Cerebellar nuclear complex (tissue), 1 donor: ENCODE measurements around the gene FBRS.

Experiments
- DNase-seq, 2 experiments: peaks; one replicate each; lab custom pipeline; 2025; lab: John Stamatoyannopoulos, UW

The FBRS gene

DNA sequence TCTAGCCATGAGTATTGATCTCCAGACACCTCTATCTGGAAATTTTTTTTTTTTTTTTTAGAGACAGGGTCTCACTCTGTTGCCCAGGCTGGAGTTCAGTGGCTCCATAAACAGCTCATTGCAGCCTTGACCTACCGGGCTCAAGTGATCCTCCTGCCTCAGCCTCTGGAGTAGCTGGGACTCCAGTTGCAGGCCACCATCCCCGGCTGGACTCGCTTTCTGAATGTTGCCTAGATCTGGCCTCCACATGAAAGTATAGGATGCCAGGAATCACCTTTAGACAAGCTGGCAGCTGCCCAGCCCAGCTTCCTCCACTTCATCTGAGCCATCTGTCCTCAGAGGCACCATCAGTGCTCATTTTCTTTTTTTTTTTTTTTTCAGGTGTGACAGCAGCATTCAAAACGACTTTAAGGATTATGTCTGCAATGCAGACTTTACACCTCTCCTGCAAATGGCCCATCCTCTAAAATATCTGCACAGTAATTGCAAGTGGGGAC lies 13.8 kb upstream of the FBRS start:
- peak; percentile 61 to 86 for DNase-seq

DNA sequence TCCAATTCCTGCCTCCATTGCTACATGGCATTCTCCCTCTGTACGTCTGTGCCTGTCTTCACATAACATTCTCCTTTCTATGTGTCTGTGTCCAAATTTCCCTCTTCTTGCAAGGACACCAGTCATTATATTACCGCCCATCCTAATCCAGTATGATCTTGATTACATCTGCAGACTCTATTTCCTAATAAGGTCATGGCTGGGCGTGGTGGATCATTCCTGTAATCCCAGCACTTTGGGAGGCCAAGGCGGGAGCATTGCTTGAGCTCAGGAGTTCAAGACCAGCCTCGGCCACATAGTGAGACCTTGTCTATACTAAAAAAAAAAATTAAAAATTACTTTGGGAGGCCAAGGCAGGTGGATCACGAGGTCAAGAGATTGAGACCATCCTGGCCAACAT lies 12.5 kb upstream of the FBRS start:
- DNase-seq = no peak

GRCh38 chr16:30647274-30647571 lies 11.0 kb upstream of the FBRS start:
- no peak for DNase-seq

GRCh38 chr16:30649725-30650368 lies 8.4 kb upstream of the FBRS start:
- no peak for DNase-seq

DNA sequence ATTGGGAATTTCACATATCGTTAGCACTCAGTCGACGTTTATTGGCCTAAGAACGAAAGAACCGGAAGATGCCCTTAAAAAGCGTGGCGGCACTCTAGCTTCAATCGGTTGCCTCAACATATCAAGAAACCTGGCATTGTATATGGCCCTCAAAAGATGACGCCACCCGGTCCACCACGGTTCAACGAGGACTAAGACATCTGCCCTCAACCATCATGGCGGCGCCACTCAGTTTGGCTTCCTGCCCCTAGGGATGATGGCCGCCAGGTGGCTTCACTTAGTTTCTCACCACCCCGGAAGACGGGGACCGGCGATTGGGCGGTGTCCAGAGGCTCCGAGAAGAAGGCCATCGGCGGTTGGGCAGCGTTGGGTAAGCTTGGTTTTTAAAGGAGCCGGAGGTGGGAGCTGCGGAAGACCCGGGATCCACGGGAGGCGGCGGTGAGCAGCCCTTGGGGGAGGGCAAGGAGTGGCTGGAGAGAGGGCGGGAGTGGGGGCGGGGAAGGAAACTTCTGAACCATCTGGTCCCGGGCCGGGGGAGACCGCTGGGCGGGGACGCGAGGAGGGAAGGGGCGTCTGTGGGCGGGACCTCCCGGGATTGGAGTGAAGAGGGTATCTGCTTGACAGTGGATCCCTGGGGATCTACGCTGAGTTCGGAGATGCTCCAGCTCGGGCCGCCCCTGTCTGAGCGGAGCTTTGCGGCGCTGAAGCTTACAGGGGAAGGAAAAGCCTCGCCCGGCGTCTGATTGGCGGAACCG lies 7.7 kb upstream of the FBRS start, which contains the start of gene PRR14:
Gene PRR14, plus strand, starts transcription at position 592 of the 755 bp plus-strand sequence. CDS start 686 bp downstream, outside the sequence.
- peak; percentile 85 to 98 for DNase-seq

- no peak for DNase-seq
Measured at GRCh38 chr16:30651124-30652004, 6.9 kb upstream of the FBRS start.

GRCh38 chr16:30652005-30652296 lies 6.3 kb upstream of the FBRS start:
- DNase-seq = no peak

DNA sequence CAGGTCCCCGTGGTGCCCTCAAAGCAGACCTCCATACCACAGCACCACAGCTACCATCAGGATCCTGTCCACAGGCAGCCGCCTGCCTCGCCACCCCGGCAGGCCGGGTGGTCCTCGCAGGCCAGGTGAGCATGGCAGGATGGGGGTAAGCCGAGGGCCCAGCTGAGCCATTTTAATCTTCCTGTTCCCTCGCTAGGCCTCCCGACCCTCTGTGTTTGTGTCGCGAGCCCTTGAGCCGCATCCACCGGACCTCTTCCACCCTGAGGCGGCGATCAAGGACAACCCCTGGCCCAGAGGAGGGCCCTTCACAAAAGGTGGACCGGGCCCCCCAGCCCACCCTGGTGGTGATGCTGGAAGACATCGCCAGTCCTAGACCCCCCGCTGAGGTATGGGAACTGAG lies 5.5 kb upstream of the FBRS start:
- no peak for DNase-seq

DNA sequence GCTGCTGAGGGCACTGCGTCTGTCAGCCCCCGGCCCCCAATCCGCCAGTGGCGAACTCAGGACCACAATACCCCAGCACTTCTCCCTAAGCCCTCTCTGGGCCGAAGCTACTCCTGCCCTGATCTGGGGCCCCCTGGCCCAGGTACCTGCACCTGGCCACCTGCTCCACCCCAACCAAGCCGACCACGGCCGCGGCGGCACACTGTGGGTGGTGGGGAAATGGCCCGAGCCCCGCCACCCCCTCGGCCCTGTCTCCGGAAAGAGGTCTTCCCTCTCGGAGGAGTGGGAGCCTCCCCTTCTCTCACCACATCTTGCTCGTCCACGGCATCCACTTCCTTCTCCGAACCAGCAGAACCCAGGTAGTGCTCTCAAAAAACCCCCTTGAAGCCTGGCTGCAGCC lies 3.4 kb upstream of the FBRS start:
- no peak for DNase-seq

DNA sequence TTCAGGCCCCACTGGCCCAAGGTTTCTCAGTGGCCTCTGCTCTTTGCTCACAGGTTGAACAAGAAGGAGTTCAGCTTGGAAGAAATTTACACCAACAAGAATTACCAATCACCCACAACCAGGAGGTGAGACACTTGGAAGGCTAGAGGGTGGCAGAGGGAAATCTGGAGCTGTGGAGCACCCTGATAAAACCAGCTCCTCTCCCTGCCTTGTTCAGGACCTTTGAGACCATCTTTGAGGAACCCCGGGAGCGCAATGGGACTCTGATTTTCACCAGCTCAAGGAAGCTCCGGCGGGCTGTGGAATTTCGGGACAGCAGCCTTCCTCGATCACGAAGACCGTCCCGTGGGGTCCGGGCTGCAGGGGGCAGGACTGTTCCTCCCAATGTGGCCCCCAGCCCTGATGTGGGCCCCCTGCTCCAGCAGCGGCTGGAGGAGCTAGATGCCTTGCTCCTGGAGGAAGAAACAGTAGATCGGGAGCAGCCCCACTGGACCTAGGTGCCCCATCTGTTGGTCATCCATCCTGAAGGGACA lies 2.4 kb upstream of the FBRS start:
- DNase-seq = no peak

GRCh38 chr16:30656388-30656787 lies 1.8 kb upstream of the FBRS start:
- no peak for DNase-seq

DNA sequence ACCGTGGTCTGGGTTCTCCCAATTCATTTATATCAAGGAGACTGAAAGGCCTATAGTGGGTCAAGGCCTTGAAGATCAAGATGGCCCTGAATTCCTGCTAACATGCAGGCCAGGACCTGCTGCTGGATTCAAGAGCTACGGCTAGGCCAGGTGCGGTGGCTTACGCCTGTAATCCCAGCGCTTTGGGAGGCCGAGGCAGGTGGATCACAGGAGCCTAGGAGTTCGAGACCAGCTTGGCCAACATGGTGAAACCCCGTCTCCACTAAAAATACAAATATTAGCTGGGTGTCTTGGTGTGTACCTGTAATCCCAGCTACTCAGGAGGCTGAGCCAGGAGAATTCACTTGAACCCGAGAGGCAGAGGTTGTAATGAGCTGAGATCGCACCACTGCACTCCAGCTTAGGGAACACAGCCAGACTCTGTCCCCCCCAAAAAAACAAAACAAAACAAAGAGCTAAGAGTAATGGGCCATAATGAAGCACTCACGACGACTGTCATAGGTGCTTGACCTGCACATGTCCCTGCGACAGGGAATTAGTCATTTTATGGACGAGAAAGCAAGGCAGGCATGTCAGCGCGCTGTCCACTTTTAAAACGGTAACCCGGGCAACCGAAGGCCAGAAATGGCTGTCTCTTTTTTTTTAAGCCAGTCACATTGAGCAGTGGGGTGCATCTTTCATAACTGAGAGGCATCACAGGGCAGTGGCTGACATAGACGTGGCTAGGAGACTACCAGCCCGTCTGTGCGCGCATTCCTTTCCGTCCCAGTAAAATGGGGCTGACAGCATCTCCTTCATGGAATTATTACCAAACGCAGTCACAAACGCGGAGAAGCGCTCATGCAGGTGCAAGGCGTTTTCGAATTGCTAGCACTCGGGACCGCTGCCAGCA lies 1.0 kb upstream of the FBRS start:
- no peak for DNase-seq

GRCh38 chr16:30658731-30659506 lies 688 bp downstream of the FBRS start:
- DNase-seq = peak; percentile 64 to 88

DNA sequence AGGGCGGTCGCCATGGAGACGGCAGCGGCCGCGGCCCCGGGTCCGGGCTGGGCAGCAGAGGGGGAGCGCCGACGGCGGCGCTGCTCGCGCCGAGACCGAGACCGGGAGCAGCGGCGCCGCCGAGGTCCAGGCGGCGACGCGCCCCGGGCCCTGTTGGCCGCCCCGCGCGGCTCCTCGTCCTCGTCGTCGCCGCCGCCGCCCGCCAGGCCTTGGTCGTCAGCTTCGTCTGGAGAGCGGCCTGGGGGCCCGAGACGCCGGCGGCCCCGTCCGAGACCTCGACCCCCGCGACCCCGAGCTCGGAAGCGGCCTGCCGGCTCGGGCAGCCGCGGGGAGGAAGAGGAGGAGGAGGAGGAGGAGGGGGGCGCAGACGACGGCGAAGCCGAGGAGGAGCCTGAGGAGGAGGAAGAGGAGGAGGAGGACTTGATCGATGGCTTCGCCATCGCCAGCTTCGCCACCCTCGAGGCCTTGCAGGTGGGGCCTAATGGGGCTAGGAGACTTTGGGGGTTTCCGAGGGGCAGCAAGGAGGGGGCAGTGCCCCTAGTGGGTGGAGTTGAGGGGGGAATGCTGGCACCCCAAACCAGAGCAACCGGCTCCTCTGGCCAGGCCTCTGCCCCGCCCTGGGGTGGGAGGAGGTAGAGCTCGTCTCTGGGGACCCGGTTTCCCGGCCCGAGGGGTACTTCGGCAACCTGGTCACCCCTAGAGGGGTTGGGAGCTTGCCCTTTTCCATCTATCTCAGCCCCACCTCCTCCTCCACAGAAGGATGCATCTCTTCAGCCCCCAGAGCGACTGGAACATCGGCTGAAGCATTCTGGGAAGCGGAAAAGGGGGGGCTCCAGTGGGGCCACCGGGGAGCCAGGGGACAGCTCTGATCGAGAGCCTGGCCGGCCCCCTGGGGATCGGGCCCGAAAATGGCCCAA lies 1.5 kb downstream of the FBRS start:
- DNase-seq = no peak

DNA sequence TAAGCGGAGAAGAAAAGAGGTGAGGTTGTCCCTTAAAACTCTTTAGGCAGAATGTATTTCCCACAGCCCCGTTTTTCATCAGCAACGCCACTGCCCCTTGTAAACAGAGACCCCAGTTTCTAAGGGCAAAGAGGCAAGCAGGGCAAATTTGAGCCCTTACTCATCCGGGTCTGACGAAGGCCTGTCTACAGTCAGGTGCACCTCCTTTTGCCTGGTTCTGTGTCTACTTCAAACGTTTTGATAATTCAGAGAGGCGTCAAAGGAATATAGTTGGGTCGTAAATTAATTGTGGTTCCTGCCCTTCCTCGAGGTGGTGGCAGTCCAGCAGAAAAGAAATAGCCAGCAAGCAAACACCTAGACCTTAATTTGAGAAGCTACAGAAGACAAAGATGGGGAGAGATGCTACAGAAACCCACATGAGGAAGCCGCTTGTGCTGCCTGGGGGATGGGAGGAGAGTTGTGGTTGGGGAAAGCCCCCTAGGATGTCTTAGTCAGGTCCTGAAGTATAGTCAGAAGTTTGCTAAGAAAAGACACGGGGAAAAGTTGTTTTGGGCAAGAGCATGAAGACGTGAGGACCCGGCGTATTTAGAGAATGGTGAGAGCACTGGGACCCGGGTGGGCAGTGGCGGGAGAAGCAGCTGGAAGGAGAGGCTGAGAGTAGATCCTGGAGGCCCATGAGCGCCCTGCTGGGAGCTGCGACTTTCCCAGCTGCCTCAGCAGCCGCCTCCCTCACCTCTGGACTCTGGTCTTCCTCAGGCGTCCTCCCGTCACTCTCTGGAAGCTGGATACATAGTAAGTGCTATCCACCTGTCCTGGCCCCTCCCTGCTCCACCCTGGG lies 2.4 kb downstream of the FBRS start:
- DNase-seq = no peak

GRCh38 chr16:30662449-30662848 lies 4.2 kb downstream of the FBRS start:
- DNase-seq = no peak

DNA sequence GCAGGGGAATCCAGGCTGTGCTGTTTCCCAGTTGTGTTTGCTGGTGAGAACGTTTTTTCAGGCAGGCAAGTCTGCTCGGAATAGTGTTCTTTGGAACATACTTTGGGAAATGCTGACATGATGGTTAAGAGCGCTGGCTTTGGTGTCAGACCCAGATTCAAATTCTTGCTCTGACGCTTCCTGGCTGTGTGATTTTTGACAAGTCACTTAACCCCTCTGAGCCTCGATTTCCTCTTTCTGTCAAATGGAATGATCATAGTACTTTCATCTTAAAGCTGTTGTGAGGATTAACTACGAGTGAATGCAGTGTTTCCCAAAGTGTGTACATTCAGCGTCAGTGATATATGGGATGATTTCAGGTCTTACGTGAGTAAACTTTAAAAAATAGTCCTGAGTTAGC lies 4.8 kb downstream of the FBRS start:
- DNase-seq = no peak

DNA sequence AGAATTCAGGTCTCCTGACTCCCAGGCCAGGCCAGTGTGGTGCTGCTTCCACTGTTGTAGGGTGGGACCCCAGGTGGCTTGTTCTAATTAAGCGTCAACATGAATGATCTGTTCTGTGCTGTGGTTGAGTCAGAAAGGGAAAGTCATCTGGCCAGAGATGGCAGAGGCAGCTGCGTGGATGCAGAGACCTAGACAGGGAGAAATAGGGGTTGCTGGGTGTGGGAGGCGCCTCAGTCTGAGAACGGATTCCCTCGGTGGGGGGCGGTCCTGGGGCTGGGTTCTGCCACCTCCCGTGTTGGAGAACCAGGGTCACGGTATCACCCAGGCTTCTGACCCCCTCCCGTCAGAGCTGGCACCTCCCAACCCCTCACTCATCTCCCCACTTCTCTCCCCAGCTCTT lies 5.6 kb downstream of the FBRS start:
- no peak for DNase-seq

- no peak for DNase-seq
Measured at GRCh38 chr16:30664616-30665109, 6.4 kb downstream of the FBRS start.
